ENCODE results near the gene TMPRSS12. TPM values are rescaled to one million over a fixed set of nuclear protein-coding genes. Genes with fewer than 3 reads are reported as not detected.

Gene TMPRSS12
- total RNA-seq, 1 experiment from 2014 or later = not detected

- no TSS peak for BruUV-seq (replicated peaks)
- no peak for TF ChIP-seq SP1 (IDR thresholded peaks at IDR 0.05; ENCODE audit: low read depth)
- TF ChIP-seq ZFX (IDR thresholded peaks at IDR 0.05) = no peak
- TF ChIP-seq FOSL1 (IDR thresholded peaks at IDR 0.05; ENCODE audit: low read depth) = no peak
- TF ChIP-seq CEBPB (IDR thresholded peaks at IDR 0.05; ENCODE audit: low read depth) = no peak
- TF ChIP-seq TCF7L2 (IDR thresholded peaks at IDR 0.05; ENCODE audit: borderline replicate concordance, extremely low read depth, insufficient read depth, insufficient read length) = no peak
- no peak for TF ChIP-seq POLR2AphosphoS5 (IDR thresholded peaks at IDR 0.05; ENCODE audit: low read depth, low read length)
- no peak for TF ChIP-seq ATF3 (IDR thresholded peaks at IDR 0.05)
- TF ChIP-seq EZH2 (IDR thresholded peaks at IDR 0.05) = no peak
- TF ChIP-seq CTCF (IDR thresholded peaks at IDR 0.05 in 2 of 3, conservative IDR thresholded peaks at IDR 0.05 in 1 of 3; ENCODE audit: borderline replicate concordance in 1 of 3, insufficient read depth in 1 of 3, low read depth in 2 of 3, low read length in 2 of 3) = no peak
- no peak for TF ChIP-seq EGR1 (IDR thresholded peaks at IDR 0.05; ENCODE audit: low read depth)
- no peak for TF ChIP-seq CBX3 (IDR thresholded peaks at IDR 0.05; ENCODE audit: low read depth)
- TF ChIP-seq JUND (IDR thresholded peaks at IDR 0.05) = no peak
- TF ChIP-seq RAD21 (IDR thresholded peaks at IDR 0.05; ENCODE audit: low read depth) = no peak
- TF ChIP-seq ELF1 (IDR thresholded peaks at IDR 0.05; ENCODE audit: borderline replicate concordance, low read depth) = no peak
- TF ChIP-seq SRF (IDR thresholded peaks at IDR 0.05; ENCODE audit: low read depth) = no peak
- no peak for TF ChIP-seq MAX (IDR thresholded peaks at IDR 0.05)
- no peak for TF ChIP-seq EZH2phosphoT487 (IDR thresholded peaks at IDR 0.05; ENCODE audit: borderline replicate concordance)
- no peak for TF ChIP-seq ZBTB33 (IDR thresholded peaks at IDR 0.05; ENCODE audit: extremely low read depth, insufficient replicate concordance, low read length)
- Histone ChIP-seq H3K9me3 (ENCODE audit: control insufficient read depth in 1 of 2, insufficient read depth in 1 of 2, low read depth in 1 of 2, low read length in 2 of 2) (no peaks in the 10 kb centered on the region), H3K9me2 (ENCODE audit: insufficient read depth) (no peaks in the 10 kb centered on the region), H3K9ac (ENCODE audit: low read length) (no peak overlapping the region), H4K20me1 (ENCODE audit: insufficient read depth) (no peaks in the 10 kb centered on the region), H3K27ac (ENCODE audit: low read depth, low read length) (no peak overlapping the region), H3K4me1 (ENCODE audit: control insufficient read depth in 1 of 2, insufficient read depth in 2 of 2, low read length in 2 of 2) (no peaks in the 10 kb centered on the region), H3K36me3 (ENCODE audit: control insufficient read depth in 1 of 2, insufficient read depth in 2 of 2, low read length in 2 of 2) (no peaks in the 10 kb centered on the region), H3K4me2 (ENCODE audit: low read length) (no peak overlapping the region), H3K79me2 (ENCODE audit: insufficient read depth, low read length) (no peaks in the 10 kb centered on the region), H3K4me3 (replicated peaks in 1 of 2; ENCODE audit: low read depth in 1 of 2, low read length in 2 of 2) (no peak overlapping the region), H2AFZ (ENCODE audit: low read depth, low read length, poor library complexity, severe bottlenecking) (no peak overlapping the region), H3K27me3 (ENCODE audit: insufficient read depth, low read length) (no peaks in the 10 kb centered on the region)
- ChIA-PET POLR2A (interaction anchor here (0.9 kb wide), 1 partner anchor 11 kb away, joined by 3 read pairs; no protein-coding TSS in a partner anchor), RAD21 (ENCODE audit: low non-redundant PET in 1 of 2, low total read pairs in 2 of 2, uncharacterized antibody in 2 of 2, unreplicated experiment in 2 of 2) (no interaction called here), CTCF (no interaction called here)
- intact Hi-C loops (cut with micrococcal nuclease) = no loop called here
- ATAC-seq = no peak
- DNase-seq (ENCODE audit: low read depth, low spot score) = no peak
Observed at GRCh38 chr12:50887191-50887590, 44.5 kb downstream of the TMPRSS12 start.

Measured in HCT116 (cell line).